ENCODE data around the gene MORN1. TPM values are rescaled to one million over a fixed set of nuclear protein-coding genes. Genes with fewer than 3 reads are reported as not detected.

Gene MORN1
- polyA plus RNA-seq, 1 experiment = 3.7 TPM

GRCh38 chr1:2417083-2417832, 25.9 kb upstream of the MORN1 start:
- ChIA-PET POLR2A (no interaction called here), CTCF (interaction anchor here (6.9 kb wide), 1 partner anchor 131 kb away, joined by 71 read pairs; no protein-coding TSS in a partner anchor)
- no peak overlapping the region for H3K4me3 ChIP-seq (ENCODE audit: low read depth, low read length)
- no peak for TF ChIP-seq CTCF (IDR thresholded peaks at IDR 0.05; ENCODE audit: insufficient read depth, low read depth, low read length)
- no peak for DNase-seq (ENCODE audit: low read depth)
- no peaks in the 10 kb centered on the region for H3K36me3 ChIP-seq (ENCODE audit: control insufficient read depth, insufficient read depth, low read length)
- peaks cover 2% of the 10 kb centered on the region; the same call in 1 of the 2 replicates for H3K27me3 ChIP-seq (ENCODE audit: control insufficient read depth, insufficient read depth, low read length)

GRCh38 chr1:2416403-2416802, 25.0 kb upstream of the MORN1 start:
- no peak for TF ChIP-seq CTCF (IDR thresholded peaks at IDR 0.05; ENCODE audit: insufficient read depth, low read depth, low read length)
- DNase-seq (ENCODE audit: low read depth) = no peak
- ChIA-PET CTCF (interaction anchor here (1.5 to 6.9 kb wide), 3 partner anchors 9 to 145 kb away, joined by 4 to 71 read pairs (median 13); no protein-coding TSS in a partner anchor), POLR2A (interaction anchor here (0.6 kb wide), 1 partner anchor 281 kb away, joined by 8 read pairs; no protein-coding TSS in a partner anchor)
- Histone ChIP-seq H3K27me3 (ENCODE audit: control insufficient read depth, insufficient read depth, low read length) (peaks cover 2% of the 10 kb centered on the region; the same call in 1 of the 2 replicates), H3K4me3 (ENCODE audit: low read depth, low read length) (no peak overlapping the region), H3K36me3 (ENCODE audit: control insufficient read depth, insufficient read depth, low read length) (no peaks in the 10 kb centered on the region)

GRCh38 chr1:2415801-2416208, 24.5 kb upstream of the MORN1 start:
- DNase-seq (ENCODE audit: low read depth) = no peak
- H3K4me3 ChIP-seq (ENCODE audit: low read depth, low read length) = no peak overlapping the region
- CTCF ChIA-PET = interaction anchor here (0.8 to 6.9 kb wide), 4 partner anchors 9 to 169 kb away, joined by 3 to 71 read pairs (median 8); no protein-coding TSS in a partner anchor
- POLR2A ChIA-PET = interaction anchor here (0.6 kb wide), 1 partner anchor 280 kb away, joined by 8 read pairs; no protein-coding TSS in a partner anchor
- TF ChIP-seq CTCF (IDR thresholded peaks at IDR 0.05; ENCODE audit: insufficient read depth, low read depth, low read length) = no peak
- H3K27me3 ChIP-seq (ENCODE audit: control insufficient read depth, insufficient read depth, low read length) = peaks cover 2% of the 10 kb centered on the region; the same call in 1 of the 2 replicates
- H3K36me3 ChIP-seq (ENCODE audit: control insufficient read depth, insufficient read depth, low read length) = no peaks in the 10 kb centered on the region

- no peaks in the 10 kb centered on the region for H3K36me3 ChIP-seq (ENCODE audit: control insufficient read depth, insufficient read depth, low read length)
- peaks cover 2% of the 10 kb centered on the region; the same call in 1 of the 2 replicates for H3K27me3 ChIP-seq (ENCODE audit: control insufficient read depth, insufficient read depth, low read length)
- ChIA-PET CTCF (interaction anchor here (0.8 to 6.9 kb wide), 6 partner anchors 10 to 170 kb away, joined by 3 to 71 read pairs (median 4); no protein-coding TSS in a partner anchor), POLR2A (no interaction called here)
- TF ChIP-seq CTCF (IDR thresholded peaks at IDR 0.05; ENCODE audit: insufficient read depth, low read depth, low read length) = no peak
- no peak overlapping the region for H3K4me3 ChIP-seq (ENCODE audit: low read depth, low read length)
- no peak for DNase-seq (ENCODE audit: low read depth)
Measured at GRCh38 chr1:2415337-2415736, 24.0 kb upstream of the MORN1 start.

GRCh38 chr1:2414297-2414958, 23.1 kb upstream of the MORN1 start:
- H3K4me3 ChIP-seq (ENCODE audit: low read depth, low read length) = no peak overlapping the region
- no peak for DNase-seq (ENCODE audit: low read depth)
- TF ChIP-seq CTCF (IDR thresholded peaks at IDR 0.05; ENCODE audit: insufficient read depth, low read depth, low read length) = peak; percentile 93
- H3K27me3 ChIP-seq (ENCODE audit: control insufficient read depth, insufficient read depth, low read length) = peaks cover 2% of the 10 kb centered on the region; the same call in 1 of the 2 replicates
- ChIA-PET POLR2A (no interaction called here), CTCF (interaction anchor here (0.7 to 6.9 kb wide), 15 partner anchors 11 to 1010 kb away, joined by 3 to 71 read pairs (median 4); partner anchors contain the start of gene TNFRSF14)
- peaks cover 4% of the 10 kb centered on the region; the same call in 1 of the 2 replicates for H3K36me3 ChIP-seq (ENCODE audit: control insufficient read depth, insufficient read depth, low read length)
